Natural killer cell (primary cell): ENCODE results near the gene CLASP1. TPM values are rescaled to one million over a fixed set of nuclear protein-coding genes. Genes with fewer than 3 reads are reported as not detected.
A peak's percentile ranks its signal among the peaks of the same experiment; 100 is the strongest.

Source experiments
- ATAC-seq, 3 donors: fragments of 150-1000 bp in 2 of 3; fragments of 200-7000 bp in 1 of 3; cut with Tn5 transposase; 1 replicate in 1 of 3; 2 replicates in 2 of 3; pipeline ENCODE4 v1.10.0; 2021; ENCODE audit warnings: mild to moderate bottlenecking in 2 of 3, moderate library complexity in 2 of 3
- DNase-seq, 2 donors: peaks; one replicate each; pipeline versions ENCODE4 v3.0.0 to v3.0.0-alpha.2; 2013 to 2021; ENCODE audit warnings: mixed read lengths in 1 of 2
- H3K27ac ChIP-seq: one replicate; pipeline ENCODE4 v1.5.1; 2013; ENCODE audit warnings: mild to moderate bottlenecking, low read length
- H3K27me3 ChIP-seq: one replicate; pipeline ENCODE4 v1.6.1; 2013; ENCODE audit warnings: low read length; ENCODE audit not compliant: control insufficient read depth, insufficient read depth
- H3K36me3 ChIP-seq: one replicate; pipeline ENCODE4 v1.6.1; 2013; ENCODE audit warnings: low read length; ENCODE audit not compliant: control insufficient read depth, insufficient read depth
- H3K4me1 ChIP-seq: one replicate; pipeline ENCODE4 v1.6.1; 2013; ENCODE audit warnings: low read length; ENCODE audit not compliant: control insufficient read depth, insufficient read depth
- H3K4me3 ChIP-seq: one replicate; pipeline ENCODE4 v1.5.1; 2013; ENCODE audit warnings: low read length
- H3K9me3 ChIP-seq: one replicate; pipeline ENCODE4 v1.6.1; 2013; ENCODE audit warnings: low read length; ENCODE audit not compliant: control insufficient read depth, insufficient read depth
- H3K27ac Mint-ChIP-seq, 2 donors: one replicate each; pipeline ENCODE4 v1.8.0; 2022; ENCODE audit warnings: mild to moderate bottlenecking in 2 of 2, mixed read lengths in 2 of 2, moderate library complexity in 1 of 2
- H3K27me3 Mint-ChIP-seq, 2 donors: one replicate each; pipeline ENCODE4 v1.8.0; 2022; ENCODE audit warnings: low read depth in 2 of 2, mixed read lengths in 2 of 2
- H3K36me3 Mint-ChIP-seq: one replicate; pipeline ENCODE4 v1.8.0; 2022; ENCODE audit warnings: mixed read lengths
- H3K4me1 Mint-ChIP-seq, 2 donors: one replicate each; pipeline ENCODE4 v1.8.0; 2022; ENCODE audit warnings: mixed read lengths in 2 of 2
- H3K4me3 Mint-ChIP-seq: one replicate; pipeline ENCODE4 v1.8.0; 2022; ENCODE audit warnings: mild to moderate bottlenecking, moderate library complexity, mixed read lengths
- H3K9me3 Mint-ChIP-seq, 2 donors: one replicate each; pipeline ENCODE4 v1.8.0; 2022; ENCODE audit warnings: mixed read lengths in 2 of 2
- WGBS: methylation state at CpG from one replicate; pipeline ENCODE4 v1.1.7; 2013; ENCODE audit warnings: missing lambda C conversion rate; ENCODE audit not compliant: insufficient coverage; 5-methylcytosine and 5-hydroxymethylcytosine counted together
- intact Hi-C: fragments of 100-400 bp; cut with micrococcal nuclease; formaldehyde crosslinking; loops from one replicate; pipeline ENCODE4 v1.14.2; 2022
- total RNA-seq, 4 donors: library from RNA; stranded (reverse); fragments of 120-200 nt in 1 of 4; gene quantifications; one replicate each; pipeline versions ENCODE4 v1.2.3 to v1.2.4, GENCODE V29; 2013 to 2022
- TF ChIP-seq, protein P1 (sequence below): fragments of 200-600 bp; IDR thresholded peaks from one replicate; pipeline ENCODE4 v1.8.0; 2022; ENCODE audit warnings: antibody characterized with exemption

CLASP1 gene
- total RNA-seq, 3 donors from 2014 or later (not counting 1 experiment from before 2014, with no cell fraction given) = 125 to 142 (median 127) TPM

DNA sequence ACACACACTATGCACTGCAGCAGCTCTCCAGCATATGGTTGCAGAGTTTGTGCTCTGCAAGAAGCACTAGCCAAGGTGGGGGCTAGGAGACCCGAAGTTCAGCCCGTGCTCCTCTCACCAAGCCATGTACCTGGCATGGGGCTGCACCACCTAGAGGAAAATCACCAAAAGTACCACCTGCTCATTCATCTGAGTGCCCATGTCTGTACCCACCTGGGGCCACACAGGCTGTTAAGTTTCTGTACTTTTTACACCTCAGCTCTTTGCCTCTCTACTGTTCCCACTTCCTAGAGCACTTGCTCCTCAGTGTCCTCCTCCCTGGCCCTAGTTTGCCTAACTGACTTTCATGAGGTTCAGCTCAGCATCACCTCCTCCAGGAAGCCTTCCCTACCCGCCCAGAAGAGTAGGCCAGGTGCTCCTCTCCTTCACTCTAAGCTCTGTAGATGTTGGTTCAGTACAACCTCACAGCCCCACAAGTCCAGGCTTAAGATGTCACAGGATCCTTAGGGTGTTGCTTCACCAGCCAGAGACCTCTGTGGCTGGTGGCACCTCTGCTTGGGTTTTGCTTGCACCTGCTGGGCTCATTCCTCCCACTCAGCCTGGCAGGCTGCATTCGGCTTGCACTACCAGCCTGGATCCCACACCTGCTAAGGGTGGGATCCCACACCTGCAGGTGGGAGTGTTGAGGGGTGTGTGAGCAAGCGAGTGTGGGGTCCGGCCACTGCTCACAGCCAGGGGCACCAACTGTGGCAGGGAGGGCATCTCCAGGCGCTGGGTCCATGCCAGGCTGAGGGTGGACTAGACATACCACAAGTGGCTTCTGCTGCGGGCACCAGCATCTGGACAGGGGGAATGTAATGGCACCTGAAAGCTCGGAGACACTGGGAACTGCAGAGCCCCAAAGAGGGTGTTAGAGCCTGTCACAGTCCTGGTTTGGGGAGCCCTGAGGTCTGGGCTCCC is 354.1 kb downstream of the CLASP1 start:
- H3K36me3 ChIP-seq = no peaks in the 10 kb centered on the region
- no peak overlapping the region for H3K4me3 ChIP-seq
- Mint-ChIP-seq H3K4me1 (peaks cover 9% of the 10 kb centered on the region in 2 donors), H3K36me3 (no peaks in the 10 kb centered on the region), H3K4me3 (no peak overlapping the region), H3K9me3 (no peaks in the 10 kb centered on the region), H3K27me3 (peaks cover 0 to under 1% of the 10 kb centered on the region in 2 donors), H3K27ac (no peak overlapping the region)
- intact Hi-C loops = no loop called here
- 81% methylated on average over 9 of the region's 9 CpGs for WGBS
- peaks cover 8% of the 10 kb centered on the region for H3K4me1 ChIP-seq
- TF ChIP-seq, protein P1, sequence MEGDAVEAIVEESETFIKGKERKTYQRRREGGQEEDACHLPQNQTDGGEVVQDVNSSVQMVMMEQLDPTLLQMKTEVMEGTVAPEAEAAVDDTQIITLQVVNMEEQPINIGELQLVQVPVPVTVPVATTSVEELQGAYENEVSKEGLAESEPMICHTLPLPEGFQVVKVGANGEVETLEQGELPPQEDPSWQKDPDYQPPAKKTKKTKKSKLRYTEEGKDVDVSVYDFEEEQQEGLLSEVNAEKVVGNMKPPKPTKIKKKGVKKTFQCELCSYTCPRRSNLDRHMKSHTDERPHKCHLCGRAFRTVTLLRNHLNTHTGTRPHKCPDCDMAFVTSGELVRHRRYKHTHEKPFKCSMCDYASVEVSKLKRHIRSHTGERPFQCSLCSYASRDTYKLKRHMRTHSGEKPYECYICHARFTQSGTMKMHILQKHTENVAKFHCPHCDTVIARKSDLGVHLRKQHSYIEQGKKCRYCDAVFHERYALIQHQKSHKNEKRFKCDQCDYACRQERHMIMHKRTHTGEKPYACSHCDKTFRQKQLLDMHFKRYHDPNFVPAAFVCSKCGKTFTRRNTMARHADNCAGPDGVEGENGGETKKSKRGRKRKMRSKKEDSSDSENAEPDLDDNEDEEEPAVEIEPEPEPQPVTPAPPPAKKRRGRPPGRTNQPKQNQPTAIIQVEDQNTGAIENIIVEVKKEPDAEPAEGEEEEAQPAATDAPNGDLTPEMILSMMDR = no peak
- no peak for ATAC-seq
- H3K27me3 ChIP-seq = no peaks in the 10 kb centered on the region
- H3K27ac ChIP-seq = no peak overlapping the region
- H3K9me3 ChIP-seq = no peaks in the 10 kb centered on the region
- no peak for DNase-seq

DNA sequence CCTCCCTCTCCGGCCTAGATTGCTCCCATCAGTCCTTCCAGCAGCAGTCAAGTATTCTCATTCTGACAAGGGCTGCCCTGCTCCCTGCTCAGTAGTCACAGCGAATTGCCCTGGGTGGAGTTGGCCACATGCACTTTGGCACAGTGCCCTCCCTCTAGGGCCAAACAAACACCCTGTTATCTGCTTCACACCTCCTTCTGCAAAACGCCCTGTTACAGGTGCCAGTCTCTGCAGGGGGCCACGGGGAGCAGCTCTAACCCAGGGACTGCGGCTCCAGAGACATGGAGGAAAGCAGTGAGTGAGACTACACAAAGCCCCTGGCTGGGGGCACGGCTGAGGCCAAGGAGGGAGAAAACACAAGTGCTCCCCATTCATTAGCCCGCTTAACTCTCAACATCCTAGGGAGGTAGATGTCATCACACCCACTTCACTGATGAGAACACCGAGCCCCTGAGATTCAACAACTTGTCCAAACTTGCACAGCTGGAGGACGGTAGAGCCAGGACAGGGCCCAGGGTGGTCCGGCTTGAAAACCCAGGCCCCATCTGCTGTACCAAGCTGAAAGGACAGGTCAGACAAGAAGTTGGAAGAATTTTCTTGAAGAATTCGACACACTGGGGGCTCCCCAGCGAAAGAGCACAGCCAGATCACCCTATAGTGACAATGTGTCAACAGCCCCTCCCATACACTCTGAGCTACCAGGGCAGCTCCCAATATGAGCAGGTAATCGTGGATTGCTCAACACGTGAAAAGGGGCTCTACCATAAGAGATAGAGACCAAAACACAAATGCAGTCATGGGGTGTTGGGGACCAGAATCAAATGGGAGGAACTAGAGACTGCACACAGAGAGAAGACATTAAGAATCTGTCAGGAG is 355.6 kb downstream of the CLASP1 start:
- ATAC-seq = peak; percentile 50 to 79 (median 67)
- no peaks in the 10 kb centered on the region for H3K9me3 Mint-ChIP-seq
- TF ChIP-seq, protein P1 = no peak
- H3K4me3 ChIP-seq = no peak overlapping the region
- intact Hi-C loops = no loop called here
- no peaks in the 10 kb centered on the region for H3K27me3 ChIP-seq
- H3K27ac Mint-ChIP-seq = peak overlapping the region in 1 of 2 donors; percentile 45
- peaks cover 8% of the 10 kb centered on the region for H3K4me1 ChIP-seq
- H3K36me3 Mint-ChIP-seq = no peaks in the 10 kb centered on the region
- H3K27me3 Mint-ChIP-seq = no peaks in the 10 kb centered on the region
- H3K4me1 Mint-ChIP-seq = peaks cover 9% of the 10 kb centered on the region in 2 donors
- no peak overlapping the region for H3K4me3 Mint-ChIP-seq
- 76% methylated on average over 14 of the region's 14 CpGs for WGBS
- no peaks in the 10 kb centered on the region for H3K36me3 ChIP-seq
- H3K9me3 ChIP-seq = no peaks in the 10 kb centered on the region
- H3K27ac ChIP-seq = no peak overlapping the region
- peak in 1 of 2 donors; percentile 12 for DNase-seq

DNA sequence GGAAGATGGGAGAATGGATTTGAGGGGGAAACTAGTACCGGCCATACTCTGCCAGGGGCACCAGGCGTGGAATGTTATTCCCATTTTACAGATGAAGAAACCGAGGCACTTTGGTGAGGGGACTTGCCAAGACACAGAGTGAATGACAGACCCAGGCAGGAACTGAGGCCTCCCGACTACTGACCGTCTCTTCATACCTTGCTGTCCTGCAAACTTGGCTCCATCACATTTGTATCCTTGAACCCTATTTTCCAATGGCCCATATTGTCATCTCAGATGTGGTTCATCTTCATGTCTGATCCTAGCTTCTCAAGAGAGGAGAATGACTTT is 358.0 kb downstream of the CLASP1 start:
- no peak overlapping the region for H3K27ac Mint-ChIP-seq
- 93% methylated on average over 5 of the region's 5 CpGs for WGBS
- intact Hi-C loops = no loop called here

More for the DNA sequence above, 358.0 kb downstream of the CLASP1 start:
- H3K27me3 ChIP-seq = no peaks in the 10 kb centered on the region
- TF ChIP-seq, protein P1 = no peak
- H3K4me3 Mint-ChIP-seq = no peak overlapping the region
- no peak for DNase-seq
- no peaks in the 10 kb centered on the region for H3K36me3 ChIP-seq
- H3K27ac ChIP-seq = no peak overlapping the region
- H3K4me1 Mint-ChIP-seq = peaks cover 9 to 16% of the 10 kb centered on the region in 2 donors
- H3K9me3 ChIP-seq = no peaks in the 10 kb centered on the region
- no peaks in the 10 kb centered on the region for H3K27me3 Mint-ChIP-seq
- H3K36me3 Mint-ChIP-seq = no peaks in the 10 kb centered on the region
- H3K4me1 ChIP-seq = peaks cover 17% of the 10 kb centered on the region
- ATAC-seq = no peak
- no peak overlapping the region for H3K4me3 ChIP-seq
- no peaks in the 10 kb centered on the region for H3K9me3 Mint-ChIP-seq
